CD4-positive, alpha-beta T cell treated with Interleukin-17A for 1 hour (primary cell): Measurements from ENCODE around the gene CHD9NB.

Experiments used
- DNase-seq: peaks from one replicate; pipeline ENCODE4 v3.0.0-alpha.2; 2020

The CHD9NB gene

DNA sequence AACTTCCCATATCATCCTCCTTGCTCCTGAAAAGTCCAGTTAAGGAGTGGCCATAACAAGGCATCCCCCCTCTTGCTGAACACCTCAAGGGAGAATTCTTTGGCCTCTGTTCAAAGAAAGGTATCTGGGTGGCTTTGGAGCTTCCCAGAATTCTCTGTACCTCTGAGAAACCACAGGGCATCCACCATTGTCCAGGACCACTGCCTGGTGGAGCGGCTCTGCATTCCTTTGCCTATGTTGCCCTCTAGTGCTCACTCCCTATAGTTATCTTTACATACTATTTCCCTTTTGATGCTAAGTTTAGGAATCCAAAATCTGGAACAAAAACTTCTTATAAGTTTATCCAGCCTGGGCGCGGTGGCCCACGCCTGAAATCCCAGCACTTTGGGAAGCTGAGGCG, 30.3 kb downstream of the CHD9NB start:
- no peak for DNase-seq

DNA sequence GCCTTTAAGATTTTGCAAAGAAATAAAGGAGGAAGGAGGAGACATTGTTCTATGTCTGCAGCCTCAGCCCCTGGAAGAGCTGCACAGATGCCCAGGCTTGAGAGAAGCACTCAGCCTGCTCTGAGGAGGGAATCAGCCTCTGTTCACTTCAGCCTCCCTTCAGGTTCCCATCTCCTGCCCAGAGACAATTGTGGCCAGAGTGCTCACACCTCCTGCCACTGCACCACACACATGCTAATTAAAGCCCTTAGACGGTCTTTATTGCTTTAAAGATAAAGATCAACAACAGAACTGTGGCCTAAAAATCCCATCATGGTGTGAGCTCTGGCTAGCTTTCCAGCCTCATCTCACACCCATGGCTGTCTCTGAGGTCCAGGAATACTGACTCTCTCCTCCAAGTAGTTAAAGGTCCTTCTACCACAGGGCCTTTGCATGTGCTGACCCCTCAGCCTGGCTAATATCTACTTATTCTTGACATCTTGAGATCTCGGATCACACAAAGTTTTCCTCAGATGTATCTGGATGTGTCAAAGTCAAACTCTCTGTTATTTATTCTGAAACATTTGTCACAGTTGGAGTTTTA, 33.8 kb downstream of the CHD9NB start:
- no peak for DNase-seq

DNA sequence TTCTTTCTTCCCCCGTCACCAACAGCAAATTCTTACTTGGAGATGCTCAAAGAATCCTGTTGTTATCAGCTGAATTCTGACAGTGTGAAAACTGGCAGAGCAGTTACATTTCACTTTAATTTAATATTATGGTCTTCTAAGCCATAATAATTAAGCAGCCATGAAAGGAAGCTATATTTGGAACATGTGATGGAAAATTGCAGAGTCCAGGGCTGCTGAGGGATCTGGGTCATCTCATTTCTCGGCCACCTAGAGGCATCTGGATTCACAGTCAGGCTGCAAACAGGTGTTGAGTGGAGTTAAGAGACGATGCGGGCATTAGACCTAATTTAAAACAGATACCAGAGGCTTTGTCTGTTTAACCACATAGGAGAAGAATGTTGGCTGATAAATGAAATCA, 38.4 kb downstream of the CHD9NB start:
- no peak for DNase-seq

DNA sequence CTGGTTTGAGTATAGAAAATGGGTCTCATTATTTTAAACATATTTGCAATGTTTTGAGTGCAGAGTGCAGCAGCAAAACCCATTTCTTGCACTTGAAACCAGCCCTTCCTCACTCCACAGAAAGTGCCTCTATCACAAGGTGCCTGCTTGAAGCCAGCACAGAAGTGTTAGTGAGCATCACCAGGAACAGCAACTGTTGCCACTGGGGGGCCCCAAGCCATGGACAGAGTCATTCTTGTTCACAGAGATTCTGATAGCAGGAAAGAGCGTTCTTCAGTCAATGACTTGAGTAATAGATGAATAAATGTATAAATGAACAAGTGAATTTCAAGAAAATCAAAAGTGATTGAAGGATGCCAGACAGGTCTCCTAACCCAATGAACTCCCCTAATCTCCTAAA, 45.6 kb downstream of the CHD9NB start:
- DNase-seq, result no peak

DNA sequence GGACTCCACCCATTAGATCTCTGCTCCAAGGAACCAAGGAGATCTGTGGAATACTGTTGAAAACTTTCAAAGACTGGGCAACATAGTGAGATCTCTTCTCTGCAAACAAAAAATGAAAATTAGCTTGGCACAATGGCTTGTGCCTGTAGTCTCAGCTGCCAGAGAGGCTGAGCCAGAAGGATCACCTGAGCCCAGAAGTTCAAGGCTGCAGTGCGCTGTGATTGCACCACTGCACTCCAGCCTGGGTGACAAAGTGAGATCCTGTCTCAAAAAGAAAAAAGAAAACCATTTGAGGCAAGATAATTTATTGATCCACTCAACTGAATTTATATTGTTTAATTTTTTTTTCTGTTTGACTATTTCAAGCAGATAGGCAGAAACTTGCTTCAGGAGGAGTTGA, 54.8 kb downstream of the CHD9NB start:
- DNase-seq, result no peak

DNA sequence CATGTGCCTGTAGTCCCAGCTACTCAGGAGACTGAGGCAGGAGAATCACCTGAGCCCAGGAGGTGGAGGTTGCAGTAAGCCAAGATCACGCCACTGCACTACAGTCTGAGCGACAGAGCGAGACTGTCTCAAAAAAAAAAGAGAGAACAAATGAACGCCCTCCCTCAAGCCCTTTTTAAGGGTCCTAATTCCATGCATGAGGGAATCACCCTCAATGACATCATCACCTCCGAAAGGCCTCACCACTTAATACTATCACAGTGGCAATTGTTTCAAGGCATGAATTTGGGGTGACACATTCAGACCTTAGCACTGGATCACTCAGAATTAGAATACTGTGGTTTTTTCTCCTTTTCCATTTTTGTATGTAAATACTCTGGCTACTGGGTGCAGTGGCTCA, 57.8 kb downstream of the CHD9NB start:
- no peak for DNase-seq

DNA sequence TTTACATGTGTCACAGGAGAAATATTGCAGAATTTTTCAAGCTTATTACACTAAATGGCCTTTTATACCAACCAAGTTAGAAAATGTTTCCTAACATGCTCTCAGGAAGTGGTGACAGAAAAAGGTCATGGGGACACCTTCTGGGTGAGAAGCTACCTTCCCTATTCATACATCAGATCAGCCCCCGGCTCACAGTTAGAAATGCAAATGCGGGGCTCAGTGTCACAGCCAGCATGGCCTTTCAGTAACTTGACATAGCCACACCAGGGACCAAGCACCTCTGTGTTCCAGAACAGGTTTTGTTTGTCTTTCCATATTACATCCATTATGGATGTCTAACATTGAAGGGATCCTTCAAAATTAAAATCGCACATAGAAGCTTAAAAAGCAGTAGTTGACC, 59.5 kb downstream of the CHD9NB start:
- DNase-seq, result no peak

DNA sequence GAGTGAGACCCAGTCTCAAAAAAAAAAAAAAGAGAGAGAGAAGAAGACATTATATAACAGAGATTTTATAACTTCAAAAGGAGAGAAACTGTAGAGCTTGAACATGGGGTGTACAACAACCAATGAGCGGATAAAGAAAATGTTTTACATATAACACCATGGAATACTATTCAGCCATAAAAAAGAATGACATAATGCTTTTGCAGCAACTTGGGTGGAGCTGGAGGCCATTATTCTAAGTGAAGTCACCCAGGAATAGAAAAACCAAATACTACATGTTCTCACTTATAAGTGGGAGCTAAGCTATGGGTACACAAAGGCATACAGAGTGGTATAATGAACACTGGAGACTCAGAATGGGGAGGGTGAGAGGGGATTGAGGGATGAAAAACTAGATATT, 61.1 kb downstream of the CHD9NB start:
- DNase-seq, result no peak
